Epithelial cell of esophagus (primary cell): Measurements from ENCODE around the gene SUCLG2.

Experiments used
- DNase-seq: peaks from one replicate; pipeline ENCODE4 v3.0.0; 2010; ENCODE audit warnings: low read depth
- H3K4me3 ChIP-seq: 2 replicates; pipeline ENCODE4 v1.5.1; 2011; ENCODE audit warnings: mild to moderate bottlenecking, low read length, control low read depth
- TF ChIP-seq, protein P1 (sequence below): IDR thresholded peaks from 2 replicates; pipeline ENCODE4 v1.5.1; 2011; ENCODE audit warnings: low read depth, mild to moderate bottlenecking, low read length, control low read depth, inconsistent platforms; ENCODE audit not compliant: insufficient read depth; ENCODE audit errors: missing control alignments

Gene SUCLG2

DNA sequence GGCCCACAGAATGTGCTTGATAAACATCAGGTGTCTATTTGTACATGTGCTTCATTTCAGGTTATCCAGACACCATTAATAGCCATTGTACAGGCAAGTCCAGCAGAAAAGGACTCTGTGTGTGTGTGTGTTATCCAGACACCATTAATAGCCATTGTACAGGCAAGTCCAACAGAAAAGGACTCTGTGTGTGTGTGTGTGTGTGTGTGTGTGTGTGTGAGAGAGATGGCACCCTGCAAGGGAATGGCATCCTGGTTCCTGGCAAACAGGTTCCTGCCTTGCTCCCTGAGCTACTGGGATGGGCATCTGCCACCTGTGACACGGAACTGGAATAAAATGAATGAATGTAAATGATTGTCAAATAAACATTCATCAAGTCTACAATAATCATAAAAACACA is 11.7 kb downstream of the SUCLG2 start:
- no peak for DNase-seq
- TF ChIP-seq, protein P1, sequence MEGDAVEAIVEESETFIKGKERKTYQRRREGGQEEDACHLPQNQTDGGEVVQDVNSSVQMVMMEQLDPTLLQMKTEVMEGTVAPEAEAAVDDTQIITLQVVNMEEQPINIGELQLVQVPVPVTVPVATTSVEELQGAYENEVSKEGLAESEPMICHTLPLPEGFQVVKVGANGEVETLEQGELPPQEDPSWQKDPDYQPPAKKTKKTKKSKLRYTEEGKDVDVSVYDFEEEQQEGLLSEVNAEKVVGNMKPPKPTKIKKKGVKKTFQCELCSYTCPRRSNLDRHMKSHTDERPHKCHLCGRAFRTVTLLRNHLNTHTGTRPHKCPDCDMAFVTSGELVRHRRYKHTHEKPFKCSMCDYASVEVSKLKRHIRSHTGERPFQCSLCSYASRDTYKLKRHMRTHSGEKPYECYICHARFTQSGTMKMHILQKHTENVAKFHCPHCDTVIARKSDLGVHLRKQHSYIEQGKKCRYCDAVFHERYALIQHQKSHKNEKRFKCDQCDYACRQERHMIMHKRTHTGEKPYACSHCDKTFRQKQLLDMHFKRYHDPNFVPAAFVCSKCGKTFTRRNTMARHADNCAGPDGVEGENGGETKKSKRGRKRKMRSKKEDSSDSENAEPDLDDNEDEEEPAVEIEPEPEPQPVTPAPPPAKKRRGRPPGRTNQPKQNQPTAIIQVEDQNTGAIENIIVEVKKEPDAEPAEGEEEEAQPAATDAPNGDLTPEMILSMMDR, result no peak
- no peak overlapping the region for H3K4me3 ChIP-seq

DNA sequence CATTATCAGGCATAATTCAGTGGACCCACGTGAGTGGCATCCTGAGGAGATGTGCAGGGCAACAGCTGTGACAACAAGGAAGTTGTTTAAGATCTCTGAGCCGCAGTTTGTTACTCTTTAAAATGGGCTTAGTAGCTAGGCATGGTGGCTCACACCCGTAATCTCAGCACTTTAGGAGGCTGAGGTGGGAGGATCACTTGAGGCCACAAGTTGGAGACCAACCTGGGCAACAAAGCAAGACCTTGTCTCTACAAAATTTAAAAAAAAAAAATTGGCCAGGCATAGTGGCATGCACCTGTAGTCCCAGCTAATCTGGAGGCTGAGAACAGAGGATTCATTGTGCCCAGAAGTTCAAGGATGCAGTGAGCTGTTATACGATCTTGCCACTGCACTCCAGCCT is 12.2 kb downstream of the SUCLG2 start:
- DNase-seq, result no peak
- no peak overlapping the region for H3K4me3 ChIP-seq
- TF ChIP-seq, protein P1, result no peak

GRCh38 chr3:67641451-67641850 is 13.0 kb downstream of the SUCLG2 start:
- no peak for DNase-seq
- no peak overlapping the region for H3K4me3 ChIP-seq
- TF ChIP-seq, protein P1, result no peak

GRCh38 chr3:67640023-67640660 is 14.3 kb downstream of the SUCLG2 start:
- no peak overlapping the region for H3K4me3 ChIP-seq
- DNase-seq, result no peak
- TF ChIP-seq, protein P1, result no peak

DNA sequence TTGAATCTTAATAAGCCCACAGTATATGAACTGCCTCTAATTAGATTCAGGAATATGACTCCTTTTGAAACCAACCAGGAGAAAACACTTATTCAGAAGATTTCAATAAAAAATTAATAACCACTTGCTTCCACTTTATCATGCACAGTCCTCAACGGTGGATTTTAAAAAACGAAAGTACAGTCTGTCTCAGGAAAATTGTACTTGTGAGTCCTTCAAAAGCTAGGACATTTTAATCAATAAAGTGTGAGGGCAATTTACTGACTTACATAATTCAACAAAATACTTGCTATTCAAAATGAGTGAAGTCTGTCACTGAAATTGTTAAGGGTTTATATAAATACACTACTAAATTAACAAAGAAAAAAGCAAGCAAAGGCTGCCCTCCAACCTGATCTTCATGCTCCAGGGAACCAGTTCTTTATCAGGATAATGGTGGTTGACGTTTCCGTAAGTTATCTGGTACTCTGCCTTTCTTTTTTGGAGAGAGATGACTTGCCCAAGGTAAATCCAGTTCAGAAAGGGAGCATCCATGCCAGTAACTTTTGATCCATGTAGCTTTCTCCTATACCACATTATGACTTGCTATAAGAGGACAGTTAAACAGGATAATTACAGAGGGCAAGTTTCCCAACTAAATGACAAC is 17.0 kb downstream of the SUCLG2 start:
- no peak overlapping the region for H3K4me3 ChIP-seq
- no peak for DNase-seq
- TF ChIP-seq, protein P1, result no peak

DNA sequence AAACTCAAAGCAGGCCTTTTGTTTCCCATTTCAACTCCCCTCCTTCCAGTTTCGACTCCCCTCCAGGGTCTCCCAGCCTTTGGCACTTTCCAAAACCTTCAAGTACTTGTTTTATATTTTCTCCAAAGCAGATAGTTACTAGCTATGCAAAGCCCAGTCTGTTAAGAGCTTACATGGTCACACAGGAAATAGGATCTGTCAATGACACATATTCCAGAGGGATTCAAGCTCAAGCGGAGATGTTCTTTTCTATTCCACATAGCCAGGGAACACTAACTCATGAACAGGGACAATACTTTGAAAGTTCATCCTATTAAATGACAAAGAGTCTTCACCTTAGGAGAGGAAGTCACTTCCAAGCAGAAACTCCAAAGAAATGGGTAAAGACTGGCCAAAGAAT is 18.6 kb downstream of the SUCLG2 start:
- TF ChIP-seq, protein P1, result no peak
- DNase-seq, result peak; percentile 11
- H3K4me3 ChIP-seq, result no peak overlapping the region

- peak; percentile 83 for DNase-seq
- TF ChIP-seq, protein P1, result no peak
- H3K4me3 ChIP-seq, result no peak overlapping the region
Observed at GRCh38 chr3:67635257-67635656, 19.2 kb downstream of the SUCLG2 start.
